Dendritic cell treated with granulocyte-macrophage colony-stimulating factor and Interleukin-4, amounts not matched to agents 40 ng/mL and 50 ng/mL, for 4 days (primary cell): ENCODE measurements around the gene PM20D1.
"Not testable (repeated sequence)": the region's sequence is repeated elsewhere in the genome, so short reads cannot be mapped to it uniquely, and the experiment has no call there.

Experiments
- H3K27ac Mint-ChIP-seq: one replicate; pipeline ENCODE4 v1.8.0; 2022; ENCODE audit warnings: mild to moderate bottlenecking, mixed read lengths
- H3K27me3 Mint-ChIP-seq: one replicate; pipeline ENCODE4 v1.8.0; 2022; ENCODE audit warnings: mild to moderate bottlenecking, mixed read lengths
- H3K36me3 Mint-ChIP-seq: one replicate; pipeline ENCODE4 v1.8.0; 2022; ENCODE audit warnings: low read depth, mixed read lengths
- H3K4me1 Mint-ChIP-seq: one replicate; pipeline ENCODE4 v1.8.0; 2022; ENCODE audit warnings: low read depth, mixed read lengths
- H3K4me3 Mint-ChIP-seq: one replicate; pipeline ENCODE4 v1.8.0; 2022; ENCODE audit warnings: mild to moderate bottlenecking, moderate library complexity, mixed read lengths
- H3K9me3 Mint-ChIP-seq: one replicate; pipeline ENCODE4 v1.8.0; 2022; ENCODE audit warnings: mixed read lengths
- intact Hi-C: fragments of 100-400 bp; cut with micrococcal nuclease; formaldehyde crosslinking; loops from one replicate; pipeline ENCODE4 v1.15.0; 2022

The PM20D1 gene

GRCh38 chr1:205826995-205827394 is 22.9 kb downstream of the PM20D1 start:
- Mint-ChIP-seq H3K27me3 (peaks cover 31% of the 10 kb centered on the region), H3K4me3 (no peak overlapping the region), H3K9me3 (peaks cover 16% of the 10 kb centered on the region), H3K4me1 (peaks cover 11% of the 10 kb centered on the region), H3K27ac (no peak overlapping the region), H3K36me3 (no peaks in the 10 kb centered on the region)
- intact Hi-C loops = no loop called here

GRCh38 chr1:205826016-205826806 is 23.7 kb downstream of the PM20D1 start:
- Mint-ChIP-seq H3K4me3 (no peak overlapping the region), H3K9me3 (peaks cover 16% of the 10 kb centered on the region), H3K4me1 (peaks cover 3% of the 10 kb centered on the region), H3K27me3 (peaks cover 31% of the 10 kb centered on the region), H3K36me3 (no peaks in the 10 kb centered on the region), H3K27ac (no peak overlapping the region)
- intact Hi-C loops = no loop called here

- Mint-ChIP-seq H3K36me3 (no peaks in the 10 kb centered on the region), H3K9me3 (peaks cover 16% of the 10 kb centered on the region), H3K27ac (no peak overlapping the region), H3K27me3 (peaks cover 32% of the 10 kb centered on the region), H3K4me1 (no peaks in the 10 kb centered on the region), H3K4me3 (no peak overlapping the region)
- intact Hi-C loops = no loop called here
Observed at GRCh38 chr1:205824180-205824579, 25.8 kb downstream of the PM20D1 start.

GRCh38 chr1:205823260-205823659 is 26.7 kb downstream of the PM20D1 start:
- H3K4me3 Mint-ChIP-seq, H3K4me1 Mint-ChIP-seq, H3K27ac Mint-ChIP-seq, H3K36me3 Mint-ChIP-seq, intact Hi-C loops: not testable (repeated sequence)
- Mint-ChIP-seq H3K27me3 (peaks cover 32% of the 10 kb centered on the region), H3K9me3 (peaks cover 16% of the 10 kb centered on the region)

- intact Hi-C loops = no loop called here
- H3K27me3 Mint-ChIP-seq = peaks cover 23% of the 10 kb centered on the region
- H3K36me3 Mint-ChIP-seq = no peaks in the 10 kb centered on the region
- H3K4me1 Mint-ChIP-seq = no peaks in the 10 kb centered on the region
- H3K9me3 Mint-ChIP-seq = peaks cover 16% of the 10 kb centered on the region
- H3K27ac Mint-ChIP-seq = no peak overlapping the region
- H3K4me3 Mint-ChIP-seq = no peak overlapping the region
Observed at GRCh38 chr1:205822397-205822796, 27.5 kb downstream of the PM20D1 start.

GRCh38 chr1:205817988-205818387 is 31.9 kb downstream of the PM20D1 start:
- Mint-ChIP-seq H3K27ac (no peak overlapping the region), H3K27me3 (peaks cover 24% of the 10 kb centered on the region)

GRCh38 chr1:205817364-205817763 is 32.6 kb downstream of the PM20D1 start:
- peaks cover 25% of the 10 kb centered on the region for H3K27me3 Mint-ChIP-seq
- no peak overlapping the region for H3K27ac Mint-ChIP-seq
- peaks cover 2% of the 10 kb centered on the region for H3K9me3 Mint-ChIP-seq
- peaks cover 13% of the 10 kb centered on the region for H3K4me1 Mint-ChIP-seq
- no peak overlapping the region for H3K4me3 Mint-ChIP-seq
- H3K36me3 Mint-ChIP-seq = no peaks in the 10 kb centered on the region
- intact Hi-C loops = no loop called here

More at GRCh38 chr1:205817988-205818387, 31.9 kb downstream of the PM20D1 start:
- H3K36me3 Mint-ChIP-seq = no peaks in the 10 kb centered on the region
- intact Hi-C loops = no loop called here
- no peak overlapping the region for H3K4me3 Mint-ChIP-seq
- H3K4me1 Mint-ChIP-seq = peaks cover 11% of the 10 kb centered on the region
- peaks cover 8% of the 10 kb centered on the region for H3K9me3 Mint-ChIP-seq

- intact Hi-C loops = no loop called here
- Mint-ChIP-seq H3K27me3 (peaks cover 33% of the 10 kb centered on the region), H3K36me3 (no peaks in the 10 kb centered on the region), H3K27ac (peak overlapping the region; percentile 27), H3K4me1 (peaks cover 21% of the 10 kb centered on the region), H3K4me3 (peak overlapping the region; percentile 77), H3K9me3 (no peaks in the 10 kb centered on the region)
Observed at GRCh38 chr1:205813755-205814058, 36.2 kb downstream of the PM20D1 start.

GRCh38 chr1:205812878-205813754 is 36.8 kb downstream of the PM20D1 start, which contains the start of gene SLC41A1:
SLC41A1 (minus strand) TSS chr1:205813198; CDS start chr1:205810441, 2,757 bp downstream.
- intact Hi-C loops = no loop called here
- no peaks in the 10 kb centered on the region for H3K36me3 Mint-ChIP-seq
- H3K4me1 Mint-ChIP-seq = peaks cover 21% of the 10 kb centered on the region
- peak within 1 kb of the TSS; percentile 77 for H3K4me3 Mint-ChIP-seq
- no peaks in the 10 kb centered on the region for H3K9me3 Mint-ChIP-seq
- H3K27ac Mint-ChIP-seq = peak within 1 kb of the TSS; percentile 27
- peaks cover 33% of the 10 kb centered on the region for H3K27me3 Mint-ChIP-seq

- Mint-ChIP-seq H3K9me3 (no peaks in the 10 kb centered on the region), H3K4me3 (peak overlapping the region; percentile 77), H3K27ac (no peak overlapping the region), H3K27me3 (peaks cover 33% of the 10 kb centered on the region), H3K4me1 (peaks cover 21% of the 10 kb centered on the region), H3K36me3 (no peaks in the 10 kb centered on the region)
- intact Hi-C loops = no loop called here
Observed at GRCh38 chr1:205812271-205812877, 37.6 kb downstream of the PM20D1 start.

- intact Hi-C loops = no loop called here
- Mint-ChIP-seq H3K4me3 (no peak overlapping the region), H3K27me3 (peaks cover 33% of the 10 kb centered on the region), H3K36me3 (no peaks in the 10 kb centered on the region), H3K9me3 (no peaks in the 10 kb centered on the region), H3K27ac (no peak overlapping the region), H3K4me1 (peaks cover 21% of the 10 kb centered on the region)
Observed at GRCh38 chr1:205811660-205812059, 38.3 kb downstream of the PM20D1 start.

- Mint-ChIP-seq H3K27ac (no peak overlapping the region), H3K36me3 (no peaks in the 10 kb centered on the region), H3K4me3 (no peak overlapping the region), H3K4me1 (peaks cover 30% of the 10 kb centered on the region), H3K9me3 (no peaks in the 10 kb centered on the region), H3K27me3 (peaks cover 30% of the 10 kb centered on the region)
- intact Hi-C loops = no loop called here
Observed at GRCh38 chr1:205810448-205811157, 39.3 kb downstream of the PM20D1 start.

GRCh38 chr1:205809942-205810345 is 40.0 kb downstream of the PM20D1 start:
- intact Hi-C loops = no loop called here
- H3K9me3 Mint-ChIP-seq = no peaks in the 10 kb centered on the region
- peaks cover 37% of the 10 kb centered on the region for H3K4me1 Mint-ChIP-seq
- H3K36me3 Mint-ChIP-seq = no peaks in the 10 kb centered on the region
- H3K27me3 Mint-ChIP-seq = peaks cover 29% of the 10 kb centered on the region
- no peak overlapping the region for H3K4me3 Mint-ChIP-seq
- no peak overlapping the region for H3K27ac Mint-ChIP-seq
